T follicular helper cell (primary cell): ENCODE data around the gene ATP13A5.

ENCODE experiments used
- DNase-seq: peaks from one replicate; pipeline ENCODE4 v3.0.0-alpha.2; 2020; ENCODE audit warnings: low read depth
- total RNA-seq, 2 experiments: gene quantifications; one replicate each; lab custom pipeline; 2026; lab: John Stamatoyannopoulos, UW

Gene ATP13A5, protein sequence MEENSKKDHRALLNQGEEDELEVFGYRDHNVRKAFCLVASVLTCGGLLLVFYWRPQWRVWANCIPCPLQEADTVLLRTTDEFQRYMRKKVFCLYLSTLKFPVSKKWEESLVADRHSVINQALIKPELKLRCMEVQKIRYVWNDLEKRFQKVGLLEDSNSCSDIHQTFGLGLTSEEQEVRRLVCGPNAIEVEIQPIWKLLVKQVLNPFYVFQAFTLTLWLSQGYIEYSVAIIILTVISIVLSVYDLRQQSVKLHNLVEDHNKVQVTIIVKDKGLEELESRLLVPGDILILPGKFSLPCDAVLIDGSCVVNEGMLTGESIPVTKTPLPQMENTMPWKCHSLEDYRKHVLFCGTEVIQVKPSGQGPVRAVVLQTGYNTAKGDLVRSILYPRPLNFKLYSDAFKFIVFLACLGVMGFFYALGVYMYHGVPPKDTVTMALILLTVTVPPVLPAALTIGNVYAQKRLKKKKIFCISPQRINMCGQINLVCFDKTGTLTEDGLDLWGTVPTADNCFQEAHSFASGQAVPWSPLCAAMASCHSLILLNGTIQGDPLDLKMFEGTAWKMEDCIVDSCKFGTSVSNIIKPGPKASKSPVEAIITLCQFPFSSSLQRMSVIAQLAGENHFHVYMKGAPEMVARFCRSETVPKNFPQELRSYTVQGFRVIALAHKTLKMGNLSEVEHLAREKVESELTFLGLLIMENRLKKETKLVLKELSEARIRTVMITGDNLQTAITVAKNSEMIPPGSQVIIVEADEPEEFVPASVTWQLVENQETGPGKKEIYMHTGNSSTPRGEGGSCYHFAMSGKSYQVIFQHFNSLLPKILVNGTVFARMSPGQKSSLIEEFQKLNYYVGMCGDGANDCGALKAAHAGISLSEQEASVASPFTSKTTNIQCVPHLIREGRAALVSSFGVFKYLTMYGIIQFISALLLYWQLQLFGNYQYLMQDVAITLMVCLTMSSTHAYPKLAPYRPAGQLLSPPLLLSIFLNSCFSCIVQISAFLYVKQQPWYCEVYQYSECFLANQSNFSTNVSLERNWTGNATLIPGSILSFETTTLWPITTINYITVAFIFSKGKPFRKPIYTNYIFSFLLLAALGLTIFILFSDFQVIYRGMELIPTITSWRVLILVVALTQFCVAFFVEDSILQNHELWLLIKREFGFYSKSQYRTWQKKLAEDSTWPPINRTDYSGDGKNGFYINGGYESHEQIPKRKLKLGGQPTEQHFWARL
- total RNA-seq = 0 to 0.04 reads per million in 2 experiments

DNA sequence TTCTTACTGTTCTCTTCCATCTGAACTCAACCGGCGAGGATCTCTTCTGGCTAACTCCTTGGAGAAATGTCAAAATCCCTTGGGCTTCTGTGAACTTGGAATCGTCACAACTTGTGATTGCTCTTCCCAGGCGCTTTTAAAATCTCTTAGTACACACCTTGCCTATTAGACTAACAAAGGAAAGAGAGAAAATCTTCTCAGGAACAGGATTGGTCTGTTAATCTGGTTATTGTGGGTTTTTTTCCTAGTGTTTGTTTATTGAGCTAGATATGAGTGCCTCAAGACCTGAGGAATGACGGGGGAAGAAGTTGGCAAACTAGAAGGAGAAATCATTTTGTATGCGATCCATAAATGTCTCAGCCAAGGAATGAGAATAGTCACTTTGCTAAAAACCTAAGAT, at the start of gene ATP13A5:
Gene ATP13A5, minus strand, starts transcription at position 48 of the 400 bp plus-strand sequence. Its CDS starts 28 bp downstream, at position 20.
- no peak for DNase-seq

DNA sequence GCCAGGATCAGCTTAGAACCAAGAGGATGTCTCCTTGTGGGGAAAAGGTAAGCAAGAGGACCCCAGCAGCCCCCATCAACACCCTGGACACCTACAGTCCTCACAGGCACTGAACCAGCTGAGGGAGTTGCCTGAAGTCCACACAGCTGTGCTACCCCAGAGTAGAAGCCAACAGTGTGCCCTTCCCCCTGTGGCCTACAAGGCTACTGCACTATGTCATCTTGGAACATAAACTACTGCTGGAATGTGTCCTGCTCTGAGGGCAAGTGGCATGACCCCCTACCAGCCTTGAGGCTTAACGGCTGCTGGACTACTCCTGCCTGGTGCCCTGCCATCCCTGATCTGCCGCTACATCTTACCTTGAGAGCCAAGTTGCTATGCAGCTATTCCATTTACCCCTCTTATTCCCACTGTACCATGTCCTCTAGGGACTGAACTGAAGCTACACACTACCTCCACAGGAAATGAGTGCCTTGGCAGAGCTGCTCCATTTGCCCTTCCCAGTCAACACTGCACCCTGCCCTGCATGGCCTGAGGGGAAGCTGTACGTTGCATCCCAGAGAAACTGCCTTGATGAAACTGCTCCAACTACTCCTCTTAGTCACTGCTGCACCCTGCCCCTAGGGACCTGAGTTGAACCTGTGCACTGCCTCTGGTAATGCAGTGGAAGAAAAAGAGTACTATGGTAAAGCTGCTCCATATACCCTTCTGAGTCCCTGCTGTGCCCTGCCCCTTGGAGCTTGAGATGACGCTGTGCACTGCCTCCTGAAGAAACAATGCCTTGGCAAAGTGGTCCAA, 40.2 kb upstream of the ATP13A5 start:
- DNase-seq = no peak

DNA sequence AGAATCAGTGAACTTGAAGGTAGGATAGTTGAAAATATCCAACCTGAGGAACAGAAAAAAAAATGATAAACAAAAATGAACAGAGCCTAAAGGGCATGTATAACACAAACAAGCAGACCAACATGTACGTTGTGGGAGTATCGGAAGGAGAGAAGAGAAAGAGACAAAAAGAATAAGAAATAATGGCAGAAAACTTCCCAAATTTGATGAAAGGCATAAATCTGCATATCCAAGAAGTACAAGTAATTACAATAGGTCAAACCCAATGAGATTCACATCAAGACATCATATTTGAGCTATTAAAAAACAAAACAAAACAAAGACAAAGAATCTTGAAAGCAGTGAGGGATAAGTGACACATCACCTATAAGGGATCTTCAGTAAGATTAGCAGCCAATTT, 38.1 kb upstream of the ATP13A5 start:
- no peak for DNase-seq

DNA sequence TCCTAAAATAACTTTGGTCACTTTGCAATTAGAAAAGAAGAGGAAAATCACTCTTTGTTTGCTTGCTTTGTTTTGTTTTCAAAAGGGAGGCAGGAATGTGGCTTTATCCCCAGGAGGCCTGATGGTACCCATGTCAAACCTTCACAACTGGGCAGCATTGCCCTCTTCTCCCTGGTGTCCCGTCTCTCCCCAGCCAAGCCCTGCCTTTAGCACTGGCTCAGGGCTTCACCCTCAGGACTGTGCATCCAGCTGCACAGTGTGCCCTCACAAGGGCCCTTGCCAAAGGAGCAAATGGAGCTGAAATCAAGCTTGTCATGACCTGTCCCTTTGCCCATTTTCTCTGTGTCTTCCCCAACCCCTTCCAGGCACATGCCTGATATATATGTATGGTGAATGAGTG, 29.1 kb upstream of the ATP13A5 start:
- no peak for DNase-seq

DNA sequence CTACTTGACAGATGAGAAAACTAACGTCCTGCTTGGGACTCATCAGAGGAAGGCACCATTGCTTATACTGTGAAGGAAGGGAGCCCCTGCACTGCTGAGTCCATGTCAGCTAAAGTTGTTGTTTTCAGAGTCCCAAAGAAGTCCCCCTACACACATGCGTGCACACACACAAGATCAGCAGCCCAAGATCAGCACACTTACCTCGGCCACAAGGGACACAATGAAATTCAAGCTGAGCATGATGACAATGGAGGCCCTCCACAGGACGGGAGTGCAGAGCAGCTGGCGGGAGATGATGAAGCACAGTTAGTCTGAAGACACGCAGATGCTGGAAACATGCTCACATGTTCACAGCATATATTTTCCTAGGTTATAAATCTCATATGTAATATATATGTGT, 28.6 kb upstream of the ATP13A5 start:
- no peak for DNase-seq

DNA sequence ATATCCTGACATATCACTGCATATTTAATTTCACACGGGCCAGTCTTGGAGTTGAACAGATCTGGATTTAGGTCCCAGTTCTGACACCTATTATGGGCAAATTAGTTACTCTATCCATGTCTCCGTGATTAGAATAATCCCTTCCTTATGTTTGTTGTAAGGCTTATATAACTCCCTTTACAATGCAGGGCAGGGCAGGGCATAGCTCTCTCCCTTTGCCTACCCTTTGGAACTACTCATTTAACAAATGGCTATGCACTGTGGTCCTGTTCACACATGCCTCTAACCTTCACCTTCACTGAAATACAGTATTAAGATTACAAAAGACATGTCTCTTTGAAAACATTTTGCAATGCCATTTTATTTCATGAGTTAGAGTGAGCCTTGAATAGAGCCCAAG, 24.8 kb upstream of the ATP13A5 start:
- no peak for DNase-seq

DNA sequence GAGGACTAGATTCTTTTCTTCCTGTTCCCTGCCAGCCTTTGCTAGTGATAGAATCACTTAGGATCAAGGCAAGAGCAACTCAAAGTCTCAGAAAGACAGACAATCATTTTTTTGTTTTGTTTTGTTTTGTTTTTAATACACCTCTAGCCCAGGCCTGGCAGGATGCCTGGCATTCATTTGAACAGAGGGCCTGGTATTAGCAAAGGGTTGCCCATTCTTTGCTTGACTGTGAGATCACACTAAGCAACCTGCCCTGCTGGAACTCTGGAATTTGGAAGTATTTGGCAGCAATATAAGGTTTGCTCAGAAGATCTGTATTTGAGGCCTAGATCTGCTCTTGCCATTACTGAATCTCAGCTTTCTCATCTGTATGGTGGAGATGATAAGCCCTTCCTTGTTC, 21.8 kb upstream of the ATP13A5 start:
- no peak for DNase-seq

DNA sequence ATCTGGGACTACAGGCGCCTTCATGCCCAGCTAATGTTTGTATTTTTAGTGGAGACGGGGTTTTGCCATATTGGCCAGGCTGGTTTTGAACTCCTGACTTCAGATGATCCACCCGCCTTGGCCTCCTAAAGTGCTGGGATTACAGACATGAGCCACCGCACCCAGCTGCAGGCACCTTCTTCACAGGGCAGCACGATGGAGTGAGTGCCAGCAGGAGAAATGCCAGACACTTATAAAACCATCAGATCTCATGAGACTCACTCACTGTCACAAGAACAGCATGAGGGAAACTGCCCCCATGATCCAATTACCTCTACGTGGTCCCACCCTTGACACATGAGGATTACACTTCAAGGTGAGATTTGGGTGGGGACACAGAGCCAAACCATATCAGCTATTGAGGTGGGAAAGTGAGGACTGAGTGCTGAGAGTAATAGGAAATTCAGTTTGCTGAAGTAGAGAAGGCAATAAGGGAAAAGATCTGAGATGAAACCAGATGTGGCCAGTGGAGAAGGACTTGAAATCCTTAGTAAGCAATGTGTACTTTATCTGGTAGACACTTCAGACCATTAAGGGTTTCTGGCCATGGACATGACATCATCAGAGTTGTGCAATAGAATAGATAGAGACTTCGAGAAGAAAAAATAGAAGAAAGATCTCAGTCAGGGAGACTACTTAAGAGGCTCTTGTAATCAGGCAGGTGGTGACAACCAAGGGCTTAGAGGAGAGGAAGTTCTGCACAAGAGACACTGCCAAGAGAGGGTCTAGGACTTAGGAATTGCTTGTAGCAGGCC, 18.1 kb upstream of the ATP13A5 start:
- DNase-seq = no peak

DNA sequence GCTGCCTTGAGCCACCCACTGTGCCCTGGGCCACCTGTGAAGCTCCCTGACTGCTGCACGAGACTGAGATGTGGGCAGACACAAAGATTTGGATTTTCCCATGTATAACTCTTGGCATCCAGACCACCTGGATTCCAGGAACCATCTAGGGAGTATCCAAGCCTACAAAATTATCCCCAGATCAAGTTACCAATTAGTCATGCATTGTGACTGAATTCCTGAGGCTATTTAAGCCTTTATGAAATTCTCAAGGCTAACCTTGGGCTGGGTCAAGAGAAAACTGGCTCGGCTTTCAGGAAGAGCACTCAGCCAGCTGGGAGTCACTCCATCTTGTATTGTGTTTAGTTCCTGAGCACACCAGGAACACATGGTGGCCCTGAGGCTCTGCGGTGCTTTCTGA, 13.3 kb upstream of the ATP13A5 start:
- DNase-seq = no peak

DNA sequence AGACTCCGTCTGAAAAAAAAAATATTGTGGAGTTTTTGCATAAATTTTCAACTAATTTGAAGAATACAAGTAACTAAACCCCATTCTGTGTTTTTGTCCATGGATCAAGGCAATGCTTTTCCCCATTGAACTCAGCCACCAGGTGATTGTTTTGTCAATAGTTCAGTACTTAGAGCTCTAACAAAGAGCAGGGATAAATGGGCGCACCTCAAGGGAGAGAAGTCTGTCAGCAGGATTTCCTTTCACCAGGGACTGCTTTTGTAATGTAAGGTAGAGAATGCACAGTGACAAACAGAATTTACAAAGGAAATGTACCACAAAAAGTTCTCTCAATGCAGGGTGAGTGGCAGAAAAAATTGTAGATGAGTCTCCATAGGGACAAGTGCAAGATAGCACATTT, 10.8 kb upstream of the ATP13A5 start:
- no peak for DNase-seq

DNA sequence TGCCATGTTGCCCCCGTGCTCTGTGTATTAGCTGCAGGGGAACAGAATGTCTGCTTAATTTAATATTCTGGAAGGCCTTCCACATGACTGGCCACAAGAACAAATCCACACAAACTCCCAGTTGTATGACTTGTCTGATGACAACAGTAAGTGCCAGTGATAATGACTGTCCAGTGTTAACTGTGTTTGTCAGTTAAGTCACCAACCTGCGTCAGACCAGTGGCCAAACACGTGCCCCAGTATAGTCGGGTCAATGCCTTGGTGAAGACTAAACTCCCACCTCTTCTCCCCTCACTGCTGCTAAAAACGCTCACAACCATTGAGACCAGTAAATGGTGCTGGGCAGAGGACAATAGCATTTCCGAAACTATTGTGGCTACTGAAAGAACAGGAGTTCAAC, 9.8 kb upstream of the ATP13A5 start:
- no peak for DNase-seq

DNA sequence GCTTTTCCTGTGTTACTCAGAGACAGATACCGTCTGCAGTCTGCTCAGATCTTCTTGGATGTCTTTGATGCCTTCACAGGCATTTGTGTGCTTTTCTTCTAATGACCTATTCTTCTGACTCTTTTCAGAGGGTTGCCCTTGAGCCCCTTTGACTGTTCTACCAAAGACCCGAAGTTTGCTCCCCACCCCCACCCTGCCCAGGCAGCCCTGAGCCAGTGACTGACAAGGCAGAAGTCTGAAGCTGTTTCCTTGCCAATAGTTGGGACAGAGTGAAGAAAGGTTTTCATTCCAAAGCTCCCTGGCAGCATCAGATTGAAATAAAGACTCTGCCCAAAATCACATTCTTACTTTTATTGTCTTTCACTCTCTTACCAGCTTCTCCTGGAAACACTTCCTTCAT, 9.0 kb upstream of the ATP13A5 start:
- DNase-seq = no peak

DNA sequence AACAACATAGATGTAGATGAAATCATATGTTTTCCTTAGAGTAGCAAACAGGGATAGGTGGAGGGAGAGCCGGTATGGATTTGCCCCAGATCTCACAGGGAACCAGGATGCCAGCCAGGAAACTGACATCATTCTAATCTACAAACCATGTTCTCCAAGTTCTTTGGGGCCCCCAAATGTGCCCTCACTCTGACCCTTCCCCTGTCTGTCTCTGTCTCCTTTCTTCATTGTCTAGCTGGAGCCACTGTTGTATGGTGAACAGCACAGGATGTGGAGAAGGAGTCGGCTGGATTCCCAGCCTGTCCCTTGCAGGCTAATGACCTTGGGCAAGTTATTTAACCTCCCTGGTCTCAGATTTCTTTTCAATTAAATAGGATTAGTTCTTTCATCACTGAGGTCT, 962 bp downstream of the ATP13A5 start:
- DNase-seq = no peak

DNA sequence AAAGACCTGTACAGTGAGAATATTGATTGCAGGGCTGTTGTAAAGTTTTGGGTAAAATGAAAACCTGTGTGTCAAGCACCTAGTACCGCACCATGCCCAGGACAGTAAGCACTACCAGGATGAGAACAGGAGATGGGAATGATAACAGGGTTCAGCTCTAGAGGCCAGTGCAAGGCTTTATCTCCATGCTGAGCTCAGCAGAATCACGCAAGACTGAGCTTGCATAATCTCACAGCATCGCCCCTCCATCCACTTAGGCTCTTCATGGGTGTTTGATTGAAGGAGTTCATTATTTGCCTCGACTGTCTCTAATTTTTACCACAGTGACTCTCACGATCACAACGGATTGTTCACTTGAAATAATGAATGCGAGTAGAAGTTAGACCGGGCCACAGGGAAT, 2.9 kb downstream of the ATP13A5 start:
- no peak for DNase-seq

DNA sequence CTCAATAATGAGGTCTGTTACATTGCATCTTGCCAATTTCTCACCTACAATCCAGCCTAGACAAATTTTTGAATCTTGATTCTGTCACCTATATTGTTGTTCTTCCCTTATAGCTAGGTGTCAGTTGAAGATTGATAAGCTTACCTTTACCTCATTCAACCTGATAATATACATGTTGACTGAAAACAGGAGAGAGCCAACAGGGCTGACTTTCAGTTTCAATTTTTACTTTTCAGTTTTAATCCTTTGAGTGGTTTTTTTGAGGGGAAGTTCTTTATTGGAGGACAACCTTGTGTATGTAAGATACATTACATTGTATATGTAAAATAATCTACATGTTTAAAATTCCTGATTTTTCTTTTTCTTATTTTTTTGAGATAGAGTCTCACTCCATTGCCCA, 5.8 kb downstream of the ATP13A5 start:
- DNase-seq = no peak

DNA sequence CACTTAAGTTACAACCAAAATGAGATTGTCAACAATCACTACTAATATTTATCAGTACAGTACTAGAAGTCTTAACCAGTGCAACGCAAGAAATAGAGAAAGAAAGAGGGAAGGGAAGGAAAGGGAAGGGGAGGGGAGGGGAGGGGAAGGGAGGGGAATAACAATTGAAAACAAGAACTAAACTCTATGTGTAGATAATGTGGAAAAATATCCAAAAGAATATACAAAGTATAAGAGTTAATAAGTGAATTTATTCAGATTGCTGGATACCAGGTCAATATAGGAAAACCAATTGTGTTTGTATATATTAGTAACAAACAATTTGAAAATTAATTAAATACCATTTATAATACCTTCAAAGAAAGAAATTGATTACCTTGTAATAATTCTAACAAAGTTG, 10.7 kb downstream of the ATP13A5 start:
- no peak for DNase-seq

DNA sequence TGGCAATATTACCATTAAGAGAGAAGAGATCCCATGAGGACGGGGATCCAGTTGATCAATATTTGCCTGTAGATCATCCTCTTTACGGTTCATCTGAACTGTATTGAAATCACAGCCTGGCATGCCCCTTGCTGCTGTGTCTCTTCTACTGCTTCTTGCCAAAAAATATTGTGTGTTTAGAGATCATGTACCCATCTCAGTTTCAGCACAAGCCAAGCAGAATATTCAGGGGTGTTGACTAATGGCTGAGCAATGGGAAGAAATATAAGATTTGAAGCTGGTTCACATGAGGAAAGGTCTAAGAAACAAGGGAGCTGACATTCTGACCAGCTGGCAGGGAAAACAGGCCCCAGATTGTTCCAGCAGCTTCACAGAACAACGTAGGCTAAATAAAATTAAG, 21.3 kb downstream of the ATP13A5 start:
- DNase-seq = no peak

DNA sequence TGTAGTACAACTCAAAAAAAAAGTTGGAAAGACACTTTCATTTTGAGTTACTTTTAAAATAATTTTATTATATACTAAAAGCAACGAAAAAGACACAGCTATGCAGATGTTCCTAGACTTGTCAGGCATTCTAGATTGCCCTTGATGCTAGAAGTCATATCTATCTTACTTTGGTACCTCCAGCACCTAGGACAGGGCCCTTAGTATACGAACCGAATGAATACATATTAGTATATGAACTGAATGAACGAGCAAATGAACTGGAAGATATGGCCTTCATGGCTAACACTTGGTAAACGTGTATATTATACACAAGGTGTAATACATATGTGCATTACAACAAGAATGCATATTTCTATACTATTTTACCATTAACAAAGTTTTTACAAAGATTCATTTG, 24.1 kb downstream of the ATP13A5 start:
- DNase-seq = no peak

DNA sequence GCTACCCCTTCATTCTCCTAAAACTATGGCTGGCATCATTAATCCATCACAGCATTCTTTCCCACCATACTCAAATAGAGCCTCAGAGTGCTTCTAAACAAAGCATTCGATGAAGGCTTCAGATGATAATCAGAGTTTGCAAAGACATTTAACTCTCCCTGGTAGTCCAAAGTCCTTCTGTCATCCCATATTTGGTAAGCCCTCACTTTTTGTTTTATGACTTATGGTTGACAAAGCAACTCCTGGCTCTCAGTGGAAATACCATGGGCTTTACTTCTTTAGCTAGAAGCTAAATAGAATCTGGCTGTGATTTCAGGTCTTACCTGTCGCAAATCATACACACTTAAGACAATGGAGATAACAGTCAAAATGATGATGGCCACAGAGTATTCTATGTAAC, 27.8 kb downstream of the ATP13A5 start:
- no peak for DNase-seq

DNA sequence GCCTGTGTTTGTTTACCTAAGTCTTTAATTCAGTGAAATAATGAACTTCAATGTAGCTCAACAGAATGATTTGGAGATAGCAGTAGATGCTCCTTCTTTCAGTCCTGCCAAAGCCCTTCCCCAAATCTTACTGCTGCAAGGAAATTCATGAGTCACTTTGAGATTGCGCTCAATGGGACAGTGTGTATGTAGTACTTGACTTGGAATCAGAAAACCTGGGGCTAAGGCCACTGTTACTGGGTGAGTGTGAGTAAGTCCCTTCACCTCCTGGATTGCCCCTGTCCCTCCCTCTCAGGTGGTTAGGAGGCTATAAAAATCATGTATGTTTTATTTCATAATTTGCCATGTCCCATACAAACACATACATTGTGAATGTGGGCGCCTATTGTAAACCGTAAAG, 29.9 kb downstream of the ATP13A5 start:
- DNase-seq = no peak
